Kasumi-1 (cell line): Measurements from ENCODE around the gene DSE.

Experiments
- DNase-seq, 2 experiments: peaks; one replicate each; lab custom pipeline; 2025; lab: John Stamatoyannopoulos, UW

The DSE gene

GRCh38 chr6:116447052-116447451 lies 76.3 kb downstream of the DSE start:
- DNase-seq: no peak

GRCh38 chr6:116447496-116448011 lies 76.8 kb downstream of the DSE start:
- DNase-seq: peak; percentile 25 to 46

- no peak for DNase-seq
These were observed 78.8 kb downstream of the DSE start for GRCh38 chr6:116449565-116449964.

GRCh38 chr6:116450185-116450710 lies 79.5 kb downstream of the DSE start:
- no peak for DNase-seq

- DNase-seq: peak; percentile 92 to 93
These were observed 80.3 kb downstream of the DSE start for GRCh38 chr6:116450769-116451740.

- no peak for DNase-seq
These were observed 81.2 kb downstream of the DSE start for GRCh38 chr6:116451916-116452315.

- no peak for DNase-seq
These were observed 81.8 kb downstream of the DSE start for GRCh38 chr6:116452531-116452930.

GRCh38 chr6:116456106-116456505 lies 85.4 kb downstream of the DSE start:
- no peak for DNase-seq

GRCh38 chr6:116456927-116457326 lies 86.2 kb downstream of the DSE start:
- no peak for DNase-seq

GRCh38 chr6:116458264-116458663 lies 87.5 kb downstream of the DSE start:
- no peak for DNase-seq

- DNase-seq: no peak
These were observed 89.2 kb downstream of the DSE start for GRCh38 chr6:116459927-116460326.

GRCh38 chr6:116461331-116461931 lies 90.7 kb downstream of the DSE start, which contains the start of gene CALHM6:
Gene CALHM6, plus strand, starts transcription at chr6:116461375. Its CDS starts 555 bp downstream, at chr6:116461930.
- no peak for DNase-seq

- peak in 1 of 2 experiments; percentile 11 for DNase-seq
These were observed 91.5 kb downstream of the DSE start for GRCh38 chr6:116461932-116462885.

GRCh38 chr6:116463301-116463700 lies 92.6 kb downstream of the DSE start:
- no peak for DNase-seq

- DNase-seq: peak; percentile 82 to 86
These were observed 94.5 kb downstream of the DSE start for GRCh38 chr6:116465246-116465645.

- no peak for DNase-seq
These were observed 96.3 kb downstream of the DSE start for GRCh38 chr6:116467096-116467495.

GRCh38 chr6:116467514-116467913 lies 96.8 kb downstream of the DSE start:
- no peak for DNase-seq

GRCh38 chr6:116468293-116468692 lies 97.5 kb downstream of the DSE start:
- no peak for DNase-seq

GRCh38 chr6:116471531-116471930 lies 100.8 kb downstream of the DSE start:
- DNase-seq: no peak

GRCh38 chr6:116472706-116473105 lies 102.0 kb downstream of the DSE start:
- DNase-seq: no peak

- DNase-seq: peak; percentile 69 to 82
These were observed 104.4 kb downstream of the DSE start for GRCh38 chr6:116475141-116475540.
